Testis (tissue), 3 donors: ENCODE results near the gene NOX1. TPM values are rescaled to one million over a fixed set of nuclear protein-coding genes. Genes with fewer than 3 reads are reported as not detected.

Experiments
- DNase-seq: peaks from one replicate; pipeline ENCODE4 v3.0.0-alpha.2; 2019
- H3K27ac ChIP-seq, 2 donors: fragments of 200-600 bp; sonication (generic); one replicate each; pipeline ENCODE4 v1.5.1; 2019
- H3K27me3 ChIP-seq: fragments of 200-600 bp; sonication (generic); one replicate; pipeline ENCODE4 v1.5.1; 2019
- H3K36me3 ChIP-seq: fragments of 200-600 bp; sonication (generic); one replicate; pipeline ENCODE4 v1.5.1; 2017; ENCODE audit warnings: low read depth; ENCODE audit errors: missing control alignments
- H3K4me1 ChIP-seq: fragments of 200-600 bp; sonication (generic); one replicate; pipeline ENCODE4 v1.5.1; 2019
- H3K4me3 ChIP-seq, 2 donors: fragments of 200-600 bp; sonication (generic); one replicate each; pipeline ENCODE4 v1.5.1; 2017 to 2019
- H3K9me3 ChIP-seq: fragments of 200-600 bp; sonication (generic); one replicate; pipeline ENCODE4 v1.5.1; 2017
- CTCF ChIP-seq, 3 experiments: fragments of 450-650 bp in 2 of 3; fragments of 200-600 bp in 1 of 3; sonication (generic) in 1 of 3; IDR thresholded peaks; one replicate each; pipeline ENCODE4 v1.5.1; 2016 to 2019; ENCODE audit warnings: antibody characterized with exemption in 3 of 3, mild to moderate bottlenecking in 2 of 3, moderate library complexity in 1 of 3
- POLR2A ChIP-seq: fragments of 450-650 bp; IDR thresholded peaks from one replicate; pipeline ENCODE4 v1.6.1; 2017; ENCODE audit warnings: antibody characterized with exemption, mild to moderate bottlenecking, moderate library complexity
- WGBS, 2 donors: methylation state at CpG; one replicate each; pipeline ENCODE4 v1.1.5; 2018; 5-methylcytosine and 5-hydroxymethylcytosine counted together
- intact Hi-C: fragments of 100-400 bp; cut with DNase I; formaldehyde crosslinking; loops from one replicate; pipeline ENCODE4 v1.15.1; 2023; ENCODE audit warnings: low total_unique reads
- polyA plus RNA-seq: library from polyadenylated mRNA; stranded (reverse); fragments of 350-450 nt; fragmentation: Illumina TruSeq; extraction: RNeasy Lipid Tissue Mini Kit (QIAGEN cat#74804); gene quantifications from one replicate; pipeline ENCODE4 v1.2.3, GENCODE V29; 2014; ENCODE audit warnings: low read depth, low replicate concordance; ENCODE audit not compliant: insufficient read depth
- total RNA-seq, 2 donors: library from RNA; depleted of rRNA; stranded (reverse); fragments of >200 nt; gene quantifications; one replicate each; pipeline ENCODE4 v1.2.3, GENCODE V29; 2016

Gene NOX1
- total and polyA plus RNA-seq, 3 donors from 2014 or later, result 1.2 TPM; not detected in 2

- intact Hi-C loops, result no loop called here
- Histone ChIP-seq H3K4me3 (no peak overlapping the region), H3K4me1 (no peaks in the 10 kb centered on the region), H3K27me3 (no peaks in the 10 kb centered on the region), H3K27ac (no peak overlapping the region), H3K36me3 (no peaks in the 10 kb centered on the region), H3K9me3 (no peaks in the 10 kb centered on the region)
- 65 to 77% methylated on average over 4 of the region's 4 CpGs for WGBS, 2 donors
- TF ChIP-seq CTCF (IDR thresholded peaks at IDR 0.05) (no peak), POLR2A (no peak)
- DNase-seq, result no peak
These were observed 23.8 kb downstream of the NOX1 start for GRCh38 chrX:100850317-100850716.

- intact Hi-C loops, result no loop called here
- H3K36me3 ChIP-seq, result no peaks in the 10 kb centered on the region
- no peak overlapping the region for H3K27ac ChIP-seq
- no peaks in the 10 kb centered on the region for H3K4me1 ChIP-seq
- TF ChIP-seq POLR2A, result no peak
- no peak for TF ChIP-seq CTCF (IDR thresholded peaks at IDR 0.05)
- H3K9me3 ChIP-seq, result no peaks in the 10 kb centered on the region
- H3K4me3 ChIP-seq, result no peak overlapping the region
- no peaks in the 10 kb centered on the region for H3K27me3 ChIP-seq
- WGBS, 2 donors, result 93 to 98% methylated on average over 4 to 9 of the region's 9 CpGs
- DNase-seq, result no peak
These were observed 42.8 kb downstream of the NOX1 start for GRCh38 chrX:100831219-100831946.

- Histone ChIP-seq H3K9me3 (no peaks in the 10 kb centered on the region), H3K4me3 (no peak overlapping the region), H3K36me3 (no peaks in the 10 kb centered on the region), H3K27ac (no peak overlapping the region), H3K27me3 (no peaks in the 10 kb centered on the region), H3K4me1 (no peaks in the 10 kb centered on the region)
- DNase-seq, result no peak
- TF ChIP-seq CTCF (IDR thresholded peaks at IDR 0.05) (no peak), POLR2A (no peak)
- intact Hi-C loops, result no loop called here
- 99% methylated on average over 9 of the region's 9 CpGs for WGBS, 2 donors
These were observed 43.6 kb downstream of the NOX1 start for GRCh38 chrX:100830547-100830946.

GRCh38 chrX:100830143-100830542 lies 44.0 kb downstream of the NOX1 start:
- TF ChIP-seq POLR2A, result no peak
- TF ChIP-seq CTCF (IDR thresholded peaks at IDR 0.05), result no peak
- no peak for DNase-seq
- H3K4me3 ChIP-seq, result no peak overlapping the region
- H3K9me3 ChIP-seq, result no peaks in the 10 kb centered on the region
- H3K27me3 ChIP-seq, result no peaks in the 10 kb centered on the region
- 88 to 91% methylated on average over 4 to 5 of the region's 5 CpGs for WGBS, 2 donors
- no peaks in the 10 kb centered on the region for H3K4me1 ChIP-seq
- no peaks in the 10 kb centered on the region for H3K36me3 ChIP-seq
- H3K27ac ChIP-seq, result no peak overlapping the region
- intact Hi-C loops, result no loop called here

GRCh38 chrX:100829730-100830129 lies 44.4 kb downstream of the NOX1 start:
- no peaks in the 10 kb centered on the region for H3K4me1 ChIP-seq
- H3K27me3 ChIP-seq, result no peaks in the 10 kb centered on the region
- no peak overlapping the region for H3K27ac ChIP-seq
- 68 to 93% methylated on average over 2 of the region's 2 CpGs for WGBS, 2 donors
- intact Hi-C loops, result no loop called here
- DNase-seq, result no peak
- no peak for TF ChIP-seq POLR2A
- TF ChIP-seq CTCF (IDR thresholded peaks at IDR 0.05), result no peak
- no peaks in the 10 kb centered on the region for H3K9me3 ChIP-seq
- no peaks in the 10 kb centered on the region for H3K36me3 ChIP-seq
- H3K4me3 ChIP-seq, result no peak overlapping the region
